Hindlimb muscle (tissue), 1 donor: Measurements from ENCODE around the gene LSR. TPM values are rescaled to one million over a fixed set of nuclear protein-coding genes. Genes with fewer than 3 reads are reported as not detected.
"Not testable (repeated sequence)": the region's sequence is repeated elsewhere in the genome, so short reads cannot be mapped to it uniquely, and the experiment has no call there.

Experiments used
- DNase-seq: peaks from one replicate; pipeline ENCODE4 v3.0.0-alpha.2; 2013
- polyA plus RNA-seq: library from polyadenylated mRNA; unstranded; fragments of 120-200 nt; gene quantifications from one replicate; pipeline ENCODE4 v1.2.1, GENCODE V29; 2013; ENCODE audit not compliant: insufficient read length

The LSR gene
- polyA plus RNA-seq, 1 donor: 5.3 TPM

GRCh38 chr19:35219008-35219407 is 29.8 kb upstream of the LSR start:
- no peak for DNase-seq

- no peak for DNase-seq
Observed at GRCh38 chr19:35220315-35220921, 28.4 kb upstream of the LSR start.

GRCh38 chr19:35220973-35221590 is 27.7 kb upstream of the LSR start:
- not testable (repeated sequence) for DNase-seq

GRCh38 chr19:35222373-35223015 is 26.3 kb upstream of the LSR start:
- no peak for DNase-seq

- no peak for DNase-seq
Observed at GRCh38 chr19:35223084-35223790, 25.6 kb upstream of the LSR start.

GRCh38 chr19:35223862-35224505 is 24.8 kb upstream of the LSR start:
- DNase-seq: no peak

- no peak for DNase-seq
Observed at GRCh38 chr19:35224681-35225571, 23.9 kb upstream of the LSR start.

- no peak for DNase-seq
Observed at GRCh38 chr19:35225951-35226350, 22.9 kb upstream of the LSR start.

- DNase-seq: no peak
Observed at GRCh38 chr19:35226748-35227147, 22.1 kb upstream of the LSR start.

- DNase-seq: no peak
Observed at GRCh38 chr19:35228177-35228930, 20.4 kb upstream of the LSR start, which contains the start of gene FAM187B. TSS of gene FAM187B (minus strand) at chr19:35228739. CDS start at chr19:35228680, 59 bp downstream.

GRCh38 chr19:35229601-35230000 is 19.2 kb upstream of the LSR start:
- DNase-seq: no peak

GRCh38 chr19:35231956-35232645 is 16.7 kb upstream of the LSR start:
- DNase-seq: no peak

GRCh38 chr19:35232912-35233311 is 15.9 kb upstream of the LSR start:
- no peak for DNase-seq

- DNase-seq: no peak
Observed at GRCh38 chr19:35236638-35237400, 12.0 kb upstream of the LSR start.

GRCh38 chr19:35239597-35239996 is 9.2 kb upstream of the LSR start:
- DNase-seq: not testable (repeated sequence)

GRCh38 chr19:35240327-35240726 is 8.5 kb upstream of the LSR start:
- DNase-seq: no peak

- DNase-seq: no peak
Observed at GRCh38 chr19:35241417-35241816, 7.4 kb upstream of the LSR start.

GRCh38 chr19:35246466-35247092 is 2.2 kb upstream of the LSR start:
- DNase-seq: no peak
